OCI-LY7 (cell line): ENCODE results near the gene ARF4. TPM values are rescaled to one million over a fixed set of nuclear protein-coding genes. Genes with fewer than 3 reads are reported as not detected.

Source experiments
- BruUV-seq: library from RNA; stranded (reverse); fragments of 400-500 nt; replicated peaks from 2 replicates; lab custom pipeline; 2021; lab: Mats Ljungman, UMichigan
- CTCF ChIA-PET: fragments of 300-600 bp; sonication (Branson Sonifier 250); formaldehyde crosslinking; loops from one replicate; lab custom pipeline; 2022; ENCODE audit warnings: antibody characterized with exemption; ENCODE audit not compliant: unreplicated experiment; lab: Charles Lee
- POLR2A ChIA-PET: fragments of 300-600 bp; sonication (Branson Sonifier 250); formaldehyde crosslinking; loops from one replicate; lab custom pipeline; 2022; ENCODE audit warnings: antibody characterized with exemption; lab: Charles Lee
- DNase-seq: peaks from one replicate; pipeline ENCODE4 v3.0.0-alpha.2; 2015; ENCODE audit warnings: low spot score
- H2AFZ ChIP-seq: fragments of 200-600 bp; sonication (generic), shearing (Covaris generic); 2 replicates; pipeline ENCODE4 v1.6.1; 2014; ENCODE audit warnings: mild to moderate bottlenecking, antibody characterized with exemption, low read length, moderate library complexity
- H3K27ac ChIP-seq: fragments of 200-600 bp; sonication (generic); 2 replicates; pipeline ENCODE4 v1.5.1; 2014; ENCODE audit warnings: mixed run types, low read depth, mild to moderate bottlenecking, moderate library complexity, low read length, inconsistent platforms; ENCODE audit not compliant: poor library complexity, severe bottlenecking
- H3K36me3 ChIP-seq: fragments of 200-600 bp; sonication (generic); 2 replicates; pipeline ENCODE4 v1.6.1; 2014; ENCODE audit warnings: mild to moderate bottlenecking, antibody characterized with exemption, low read length, moderate library complexity, mixed read lengths; ENCODE audit not compliant: insufficient read depth
- H3K4me1 ChIP-seq: fragments of 200-600 bp; sonication (generic); 2 replicates; pipeline ENCODE4 v1.5.1; 2014; ENCODE audit warnings: mild to moderate bottlenecking, low read length; ENCODE audit not compliant: insufficient read depth, poor library complexity, severe bottlenecking
- H3K4me2 ChIP-seq: fragments of 200-600 bp; sonication (generic); 2 replicates; pipeline ENCODE4 v1.6.1; 2014; ENCODE audit warnings: mild to moderate bottlenecking, low read length
- H3K4me3 ChIP-seq: fragments of 200-600 bp; sonication (generic); 2 replicates; pipeline ENCODE4 v1.5.1; 2014; ENCODE audit warnings: mild to moderate bottlenecking, low read depth, low read length; ENCODE audit not compliant: poor library complexity, severe bottlenecking
- H3K79me2 ChIP-seq: fragments of 200-600 bp; sonication (generic); 2 replicates; pipeline ENCODE4 v1.6.1; 2016; ENCODE audit warnings: low read depth, mild to moderate bottlenecking, low read length, moderate library complexity, mixed read lengths; ENCODE audit not compliant: insufficient read depth
- H3K9me2 ChIP-seq: fragments of 200-600 bp; sonication (generic); 2 replicates; pipeline ENCODE4 v1.6.1; 2016; ENCODE audit warnings: mild to moderate bottlenecking, low read length, mixed read lengths; ENCODE audit not compliant: insufficient read depth
- H3K9me3 ChIP-seq: fragments of 200-600 bp; sonication (generic); 2 replicates; pipeline ENCODE4 v1.6.1; 2014; ENCODE audit warnings: mild to moderate bottlenecking, mixed run types, low read length, mixed read lengths
- H4K20me1 ChIP-seq: fragments of 200-600 bp; sonication (generic); 2 replicates; pipeline ENCODE4 v1.6.1; 2014; ENCODE audit warnings: mild to moderate bottlenecking, antibody characterized with exemption, low read length, moderate library complexity, mixed read lengths; ENCODE audit not compliant: insufficient read depth
- EZH2phosphoT487 ChIP-seq: fragments of 200-600 bp; sonication (generic); IDR thresholded peaks from 2 replicates; pipeline ENCODE4 v1.6.1; 2018; ENCODE audit warnings: low read depth, borderline replicate concordance, mild to moderate bottlenecking, mixed run types, antibody characterized with exemption, low read length, moderate library complexity, mixed read lengths
- intact Hi-C: fragments of 100-400 bp; cut with micrococcal nuclease; formaldehyde crosslinking; loops from one replicate; pipeline ENCODE4 v1.10.0; 2022; ENCODE audit not compliant: unreplicated experiment
- total RNA-seq, 2 experiments: library from RNA; depleted of rRNA in 1 of 2; stranded (reverse); fragments of >200 nt in 1 of 2; shearing (Covaris generic) in 1 of 2; gene quantifications; 2 replicates each; pipeline ENCODE4 v1.2.3, GENCODE V29; 2014 to 2022
- TF ChIP-seq, protein P1 (sequence below): fragments of 200-600 bp; sonication (generic); conservative IDR thresholded peaks from 2 replicates; pipeline ENCODE4 v1.5.1; 2014; ENCODE audit warnings: mild to moderate bottlenecking, antibody characterized with exemption, low read length, moderate library complexity, mixed read lengths

Gene ARF4
- total RNA-seq, 2 experiments from 2014 or later: 34.9 to 58.0 TPM

DNA sequence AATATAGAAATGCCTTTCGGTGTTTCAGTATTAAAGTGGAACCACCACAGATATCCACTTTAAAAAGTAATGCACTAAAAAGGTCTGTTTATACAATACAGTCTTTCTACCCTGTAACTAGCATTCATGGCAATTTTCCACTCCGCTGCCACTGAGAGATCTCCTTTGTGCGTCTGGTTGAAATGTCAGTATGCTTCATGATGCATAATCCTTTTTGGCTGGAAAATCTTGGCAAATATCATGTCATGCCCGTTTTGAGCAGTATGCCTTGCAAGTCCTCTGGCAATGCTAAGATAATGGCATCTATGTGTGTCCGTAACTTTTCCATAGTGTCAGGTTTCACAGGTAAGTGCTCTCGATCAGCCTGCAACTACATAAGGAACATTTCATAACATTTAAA lies 30.8 kb upstream of the ARF4 start:
- Histone ChIP-seq H3K79me2 (no peaks in the 10 kb centered on the region), H3K4me1 (no peaks in the 10 kb centered on the region), H4K20me1 (no peaks in the 10 kb centered on the region), H3K9me3 (no peaks in the 10 kb centered on the region), H3K36me3 (peaks cover 87% of the 10 kb centered on the region), H2AFZ (no peak overlapping the region), H3K4me3 (no peak overlapping the region), H3K9me2 (no peaks in the 10 kb centered on the region), H3K4me2 (no peak overlapping the region), H3K27ac (no peak overlapping the region)
- ChIA-PET POLR2A (interaction anchor here (0.5 to 0.6 kb wide), 2 partner anchors 9 to 24 kb away, joined by 3 to 6 read pairs; no protein-coding TSS in a partner anchor), CTCF (no interaction called here)
- no peak for DNase-seq
- intact Hi-C loops: no loop called here
- no peak for TF ChIP-seq EZH2phosphoT487
- TF ChIP-seq, protein P1, sequence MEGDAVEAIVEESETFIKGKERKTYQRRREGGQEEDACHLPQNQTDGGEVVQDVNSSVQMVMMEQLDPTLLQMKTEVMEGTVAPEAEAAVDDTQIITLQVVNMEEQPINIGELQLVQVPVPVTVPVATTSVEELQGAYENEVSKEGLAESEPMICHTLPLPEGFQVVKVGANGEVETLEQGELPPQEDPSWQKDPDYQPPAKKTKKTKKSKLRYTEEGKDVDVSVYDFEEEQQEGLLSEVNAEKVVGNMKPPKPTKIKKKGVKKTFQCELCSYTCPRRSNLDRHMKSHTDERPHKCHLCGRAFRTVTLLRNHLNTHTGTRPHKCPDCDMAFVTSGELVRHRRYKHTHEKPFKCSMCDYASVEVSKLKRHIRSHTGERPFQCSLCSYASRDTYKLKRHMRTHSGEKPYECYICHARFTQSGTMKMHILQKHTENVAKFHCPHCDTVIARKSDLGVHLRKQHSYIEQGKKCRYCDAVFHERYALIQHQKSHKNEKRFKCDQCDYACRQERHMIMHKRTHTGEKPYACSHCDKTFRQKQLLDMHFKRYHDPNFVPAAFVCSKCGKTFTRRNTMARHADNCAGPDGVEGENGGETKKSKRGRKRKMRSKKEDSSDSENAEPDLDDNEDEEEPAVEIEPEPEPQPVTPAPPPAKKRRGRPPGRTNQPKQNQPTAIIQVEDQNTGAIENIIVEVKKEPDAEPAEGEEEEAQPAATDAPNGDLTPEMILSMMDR: no peak
- BruUV-seq: no TSS peak

DNA sequence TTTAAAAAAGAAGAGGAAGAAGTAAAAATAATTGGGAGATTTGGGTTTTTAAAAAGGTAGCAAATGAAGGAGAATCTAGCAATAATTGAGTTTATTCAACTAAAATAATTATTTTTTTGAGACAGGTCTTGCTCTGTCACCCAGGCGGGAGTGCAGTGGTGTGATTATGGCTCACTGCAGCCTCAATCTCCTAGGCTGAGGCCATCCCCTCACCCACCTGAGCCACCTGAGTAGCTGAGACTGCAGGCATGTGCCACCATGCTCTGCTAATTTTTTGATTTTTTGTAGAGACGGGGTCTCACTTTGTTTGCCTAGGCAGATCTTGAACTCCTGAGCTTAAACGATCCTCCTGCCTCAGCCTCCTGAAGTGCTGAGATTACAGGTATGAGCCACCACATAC lies 27.7 kb upstream of the ARF4 start:
- H2AFZ ChIP-seq: no peak overlapping the region
- TF ChIP-seq EZH2phosphoT487: no peak
- TF ChIP-seq, protein P1: no peak
- no peaks in the 10 kb centered on the region for H3K79me2 ChIP-seq
- no peaks in the 10 kb centered on the region for H4K20me1 ChIP-seq
- peaks cover 68% of the 10 kb centered on the region for H3K36me3 ChIP-seq
- H3K4me2 ChIP-seq: no peak overlapping the region
- no peak overlapping the region for H3K4me3 ChIP-seq
- BruUV-seq: no TSS peak
- POLR2A ChIA-PET: interaction anchor here (0.6 kb wide), 1 partner anchor 1028 kb away, joined by 4 read pairs; no protein-coding TSS in a partner anchor
- no peaks in the 10 kb centered on the region for H3K9me3 ChIP-seq
- intact Hi-C loops: no loop called here
- no peak overlapping the region for H3K27ac ChIP-seq
- CTCF ChIA-PET: no interaction called here
- no peaks in the 10 kb centered on the region for H3K4me1 ChIP-seq
- no peaks in the 10 kb centered on the region for H3K9me2 ChIP-seq
- DNase-seq: no peak

DNA sequence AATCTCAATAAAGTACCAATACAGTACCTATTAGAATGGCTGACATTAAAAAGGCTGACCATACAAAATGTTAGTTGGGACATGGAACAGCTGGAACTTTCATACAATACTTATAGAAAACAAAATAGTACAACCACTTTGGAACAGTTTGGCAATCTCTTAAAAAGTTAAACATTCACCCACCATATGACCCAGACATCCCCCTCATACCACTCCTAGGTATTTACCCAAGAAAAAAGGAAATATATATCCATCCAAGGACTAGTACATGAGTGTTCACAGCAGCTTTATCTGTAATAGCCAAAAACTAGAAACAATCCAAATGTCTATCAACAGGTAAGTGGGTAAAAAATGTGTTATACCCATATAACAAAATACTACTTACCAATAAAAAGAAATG lies 25.2 kb upstream of the ARF4 start:
- Histone ChIP-seq H3K9me3 (no peaks in the 10 kb centered on the region), H3K79me2 (no peaks in the 10 kb centered on the region)
- POLR2A ChIA-PET: no interaction called here

More for the DNA sequence above, 25.2 kb upstream of the ARF4 start:
- Histone ChIP-seq H3K36me3 (peaks cover 48% of the 10 kb centered on the region), H3K27ac (no peak overlapping the region), H3K9me2 (no peaks in the 10 kb centered on the region), H2AFZ (no peak overlapping the region), H3K4me1 (no peaks in the 10 kb centered on the region), H3K4me2 (no peak overlapping the region), H4K20me1 (no peaks in the 10 kb centered on the region), H3K4me3 (no peak overlapping the region)
- no peak for DNase-seq
- intact Hi-C loops: no loop called here
- TF ChIP-seq EZH2phosphoT487: no peak
- TF ChIP-seq, protein P1: no peak
- BruUV-seq: no TSS peak
- CTCF ChIA-PET: no interaction called here
